Endothelial cell of umbilical vein (primary cell): ENCODE results near the gene HPRT1. TPM values are rescaled to one million over a fixed set of nuclear protein-coding genes. Genes with fewer than 3 reads are reported as not detected.

Experiments
- BruUV-seq: library from RNA; stranded (reverse); fragments of 400-500 nt; replicated peaks from 2 replicates; lab custom pipeline; 2021; lab: Mats Ljungman, UMichigan
- CTCF ChIA-PET: fragments of 300-600, 350-600 bp; sonication (Branson Sonifier 250); formaldehyde crosslinking; loops from one replicate; lab custom pipeline; 2021; ENCODE audit warnings: antibody characterized with exemption, inconsistent platforms; lab: Charles Lee
- POLR2A ChIA-PET: fragments of 300-600, 350-600 bp; sonication (Branson Sonifier 250); formaldehyde crosslinking; loops from one replicate; lab custom pipeline; 2021; ENCODE audit warnings: antibody characterized with exemption, inconsistent platforms; lab: Charles Lee
- DNase-seq: peaks from one replicate; pipeline ENCODE4 v3.0.0-alpha.2; 2011; ENCODE audit warnings: low read depth, low spot score
- FAIRE-seq: peaks from 2 replicates; lab custom pipeline; 2011; peaks lifted over from hg19 to GRCh38; lab: Jason Lieb, UNC
- H2AFZ ChIP-seq: 2 replicates; pipeline ENCODE4 v1.6.0; 2012; ENCODE audit warnings: low read depth, low read length, control low read depth, inconsistent platforms
- H3K27ac ChIP-seq: 2 replicates; pipeline ENCODE4 v1.5.1; 2011; ENCODE audit warnings: low read depth, mild to moderate bottlenecking, control low read depth, low read length, moderate library complexity; ENCODE audit not compliant: insufficient read depth
- H3K27me3 ChIP-seq, 2 experiments: 2 replicates each; pipeline versions ENCODE4 v1.6.0 to v1.6.1; 2011; ENCODE audit warnings: low read length in 2 of 2, mixed read lengths in 1 of 2; ENCODE audit not compliant: control insufficient read depth in 2 of 2, insufficient read depth in 2 of 2
- H3K36me3 ChIP-seq, 2 experiments: 2 replicates in 1 of 2; 3 replicates in 1 of 2; pipeline ENCODE4 v1.5.1; 2011; ENCODE audit warnings: low read length in 2 of 2, mild to moderate bottlenecking in 1 of 2, moderate library complexity in 1 of 2; ENCODE audit not compliant: control insufficient read depth in 2 of 2, insufficient read depth in 2 of 2; ENCODE audit errors: extremely low read depth in 1 of 2
- H3K4me1 ChIP-seq: 3 replicates; pipeline ENCODE4 v1.5.1; 2011; ENCODE audit warnings: mild to moderate bottlenecking, low read length; ENCODE audit not compliant: control insufficient read depth, insufficient read depth; ENCODE audit errors: extremely low read depth
- H3K4me2 ChIP-seq: 2 replicates; pipeline ENCODE4 v1.6.1; 2011; ENCODE audit warnings: low read length, control low read depth, mixed read lengths; ENCODE audit not compliant: insufficient read depth
- H3K4me3 ChIP-seq, 3 experiments: fragments of 200-600 bp in 1 of 3; sonication (generic), shearing (Covaris generic) in 1 of 3; replicated peaks in 1 of 3; 2 replicates each; pipeline ENCODE4 v1.5.1; 2011 to 2016; ENCODE audit warnings: control low read depth in 3 of 3, low read length in 3 of 3, mild to moderate bottlenecking in 2 of 3, inconsistent platforms in 1 of 3, low read depth in 1 of 3, moderate library complexity in 1 of 3; ENCODE audit not compliant: insufficient read depth in 1 of 3
- H3K79me2 ChIP-seq: 2 replicates; pipeline ENCODE4 v1.6.0; 2012; ENCODE audit warnings: low read length, inconsistent platforms; ENCODE audit not compliant: control insufficient read depth, insufficient read depth
- H3K9ac ChIP-seq: replicated peaks from 2 replicates; pipeline ENCODE3; 2011; ENCODE audit warnings: low read length, control low read depth; ENCODE audit not compliant: insufficient read depth; ENCODE audit errors: extremely low read depth
- H3K9me1 ChIP-seq: replicated peaks from 3 replicates; pipeline ENCODE4 v1.6.0; 2011; ENCODE audit warnings: mild to moderate bottlenecking, low read length; ENCODE audit not compliant: control insufficient read depth, insufficient read depth; ENCODE audit errors: extremely low read depth
- H3K9me3 ChIP-seq: replicated peaks from 2 replicates; pipeline ENCODE4 v1.5.1; 2012; ENCODE audit warnings: low read length, inconsistent platforms; ENCODE audit not compliant: control insufficient read depth, insufficient read depth
- H4K20me1 ChIP-seq: replicated peaks from 2 replicates; pipeline ENCODE3; 2011; ENCODE audit warnings: mild to moderate bottlenecking, low read length; ENCODE audit not compliant: control insufficient read depth, insufficient read depth; ENCODE audit errors: extremely low read depth
- CTCF ChIP-seq, 2 donors: IDR thresholded peaks; 1 replicate in 1 of 2; 2 replicates in 1 of 2; pipeline ENCODE4 v1.5.1; 2011; ENCODE audit warnings: low read length in 2 of 2, mild to moderate bottlenecking in 2 of 2, moderate library complexity in 2 of 2, control low read depth in 1 of 2, inconsistent platforms in 1 of 2, low read depth in 1 of 2; ENCODE audit not compliant: insufficient read depth in 1 of 2; ENCODE audit errors: extremely low read depth in 1 of 2
- EZH2 ChIP-seq: IDR thresholded peaks from 2 replicates; pipeline ENCODE4 v1.6.1; 2012; ENCODE audit warnings: borderline replicate concordance, low read depth, mild to moderate bottlenecking, moderate library complexity, low read length, inconsistent platforms; ENCODE audit not compliant: severe bottlenecking
- FOS ChIP-seq: IDR thresholded peaks from 2 replicates; pipeline ENCODE4 v1.6.1; 2011; ENCODE audit warnings: mild to moderate bottlenecking, low read length, moderate library complexity, borderline replicate concordance; ENCODE audit not compliant: insufficient read depth
- GATA2 ChIP-seq: IDR thresholded peaks from 2 replicates; pipeline ENCODE4 v1.7.0; 2011; ENCODE audit warnings: low read depth, mild to moderate bottlenecking, moderate library complexity, mixed read lengths, low read length; ENCODE audit not compliant: insufficient read length, insufficient read depth
- JUN ChIP-seq: IDR thresholded peaks from 2 replicates; pipeline ENCODE4 v1.6.1; 2011; ENCODE audit warnings: borderline replicate concordance, low read depth; ENCODE audit not compliant: insufficient read length, insufficient read depth
- MAX ChIP-seq: IDR thresholded peaks from 2 replicates; pipeline ENCODE4 v1.6.1; 2011; ENCODE audit not compliant: insufficient read depth, insufficient read length
- MYC ChIP-seq: IDR thresholded peaks from one replicate; pipeline ENCODE4 v1.6.1; 2011; ENCODE audit warnings: mild to moderate bottlenecking, low read depth, low read length
- POLR2A ChIP-seq: IDR thresholded peaks from 2 replicates; pipeline ENCODE4 v1.6.1; 2012; ENCODE audit warnings: low read depth, mild to moderate bottlenecking, control low read depth, low read length
- POLR2AphosphoS5 ChIP-seq: IDR thresholded peaks from 2 replicates; pipeline ENCODE4 v1.6.1; 2012; ENCODE audit warnings: low read depth, mild to moderate bottlenecking, control low read depth, low read length, moderate library complexity; ENCODE audit not compliant: insufficient read depth
- dilution Hi-C: fragments of 300-500 bp; cut with MboI; formaldehyde crosslinking; loops from one replicate; pipeline ENCODE4 v1.15.0; 2019; ENCODE audit warnings: low sequenced_read_pairs; ENCODE audit not compliant: extremely low pct_ligation_motif_present
- intact Hi-C: fragments of 100-400 bp; cut with micrococcal nuclease; formaldehyde crosslinking; loops from one replicate; pipeline ENCODE4 v1.10.0; 2022
- polyA plus RNA-seq, 4 experiments: library from polyadenylated mRNA; depleted of rRNA in 3 of 4; stranded (reverse) in 3 of 4; unstranded in 1 of 4; fragments of >200 nt; gene quantifications; 2 replicates each; pipeline versions ENCODE4 v1.2.1 to v1.2.3, GENCODE V29; 2011 to 2012; ENCODE audit warnings: missing spikeins in 1 of 4
- total RNA-seq: library from RNA; stranded (reverse); gene quantifications from 2 replicates; pipeline ENCODE4 v1.2.3, GENCODE V29; 2021

Gene HPRT1
- total and polyA plus RNA-seq, 2 donors (not counting 3 experiments of a cell fraction or from before 2014, with no cell fraction given): 19.2 to 51.0 TPM

GRCh38 chrX:134443461-134443860 lies 16.5 kb upstream of the HPRT1 start:
- Histone ChIP-seq H3K9me3 (no peaks in the 10 kb centered on the region), H3K79me2 (no peaks in the 10 kb centered on the region), H3K27ac (no peak overlapping the region), H3K9me1 (no peaks in the 10 kb centered on the region), H4K20me1 (no peaks in the 10 kb centered on the region), H3K27me3 (no peaks in the 10 kb centered on the region), H3K4me1 (no peaks in the 10 kb centered on the region), H3K4me3 (no peak overlapping the region), H2AFZ (no peak overlapping the region), H3K4me2 (no peak overlapping the region), H3K9ac (no peak overlapping the region), H3K36me3 (no peaks in the 10 kb centered on the region)
- TF ChIP-seq EZH2 (no peak), GATA2 (no peak), POLR2A (no peak), FOS (no peak), MAX (no peak), MYC (no peak), JUN (no peak), POLR2AphosphoS5 (no peak), CTCF (IDR thresholded peaks at IDR 0.05; ENCODE audit: extremely low read depth in 1 of 2, insufficient read depth in 1 of 2, low read depth in 1 of 2, low read length in 2 of 2) (no peak)
- FAIRE-seq (no peak), DNase-seq (no peak)
- no TSS peak for BruUV-seq
- ChIA-PET POLR2A (no interaction called here), CTCF (no interaction called here)
- intact Hi-C loops (no loop called here), dilution Hi-C loops (no loop called here)
